ENCODE data around the gene EDN2.

Gene EDN2

GRCh38 chr1:41435570-41436178 lies 48.8 kb downstream of the EDN2 start:
- no peak for DNase-seq

- no peak for DNase-seq
Observed at GRCh38 chr1:41434748-41435449, 49.6 kb downstream of the EDN2 start.

GRCh38 chr1:41434306-41434705 lies 50.2 kb downstream of the EDN2 start:
- DNase-seq: no peak

GRCh38 chr1:41433501-41433900 lies 51.0 kb downstream of the EDN2 start:
- no peak for DNase-seq

- peak; percentile 86 to 87 for DNase-seq
Observed at GRCh38 chr1:41432481-41433280, 51.8 kb downstream of the EDN2 start.

GRCh38 chr1:41431490-41432350 lies 52.8 kb downstream of the EDN2 start:
- DNase-seq: no peak

- DNase-seq: no peak
Observed at GRCh38 chr1:41430582-41430981, 53.9 kb downstream of the EDN2 start.

- no peak for DNase-seq
Observed at GRCh38 chr1:41430069-41430468, 54.4 kb downstream of the EDN2 start.

GRCh38 chr1:41429641-41430035 lies 54.8 kb downstream of the EDN2 start:
- DNase-seq: no peak
